GM19025 (cell line): ENCODE data around the gene ZFAND5.
A peak's percentile ranks its signal among the peaks of the same experiment; 100 is the strongest.

Experiments used
- ATAC-seq: cut with Tn5 transposase; IDR thresholded peaks from one replicate; pipeline ENCODE4 v1.9.1; 2021; ENCODE audit warnings: mild to moderate bottlenecking, low read depth, moderate library complexity; ENCODE audit not compliant: unreplicated experiment

The ZFAND5 gene

GRCh38 chr9:72332351-72332750 is 32.7 kb downstream of the ZFAND5 start:
- ATAC-seq, result no peak

- ATAC-seq, result no peak
Measured at GRCh38 chr9:72327631-72328030, 37.4 kb downstream of the ZFAND5 start.

- no peak for ATAC-seq
Measured at GRCh38 chr9:72326641-72327040, 38.4 kb downstream of the ZFAND5 start.

GRCh38 chr9:72324974-72325373 is 40.0 kb downstream of the ZFAND5 start:
- ATAC-seq, result no peak

- no peak for ATAC-seq
Measured at GRCh38 chr9:72322678-72323077, 42.3 kb downstream of the ZFAND5 start.

GRCh38 chr9:72322259-72322658 is 42.7 kb downstream of the ZFAND5 start:
- no peak for ATAC-seq

GRCh38 chr9:72315510-72316311 is 49.3 kb downstream of the ZFAND5 start:
- ATAC-seq, result no peak

- ATAC-seq, result no peak
Measured at GRCh38 chr9:72315089-72315509, 49.9 kb downstream of the ZFAND5 start.

- ATAC-seq, result no peak
Measured at GRCh38 chr9:72313507-72313906, 51.5 kb downstream of the ZFAND5 start.

GRCh38 chr9:72312386-72312987 is 52.5 kb downstream of the ZFAND5 start:
- ATAC-seq, result no peak

- no peak for ATAC-seq
Measured at GRCh38 chr9:72309364-72310133, 55.5 kb downstream of the ZFAND5 start.

- no peak for ATAC-seq
Measured at GRCh38 chr9:72306761-72307160, 58.2 kb downstream of the ZFAND5 start.

GRCh38 chr9:72305707-72306106 is 59.3 kb downstream of the ZFAND5 start:
- ATAC-seq, result no peak

- ATAC-seq, result peak; percentile 69
Measured at GRCh38 chr9:72305102-72305546, 59.9 kb downstream of the ZFAND5 start.

GRCh38 chr9:72304538-72304937 is 60.5 kb downstream of the ZFAND5 start:
- ATAC-seq, result no peak
